BLaER1 treated with 17β-estradiol and CSF1 and Interleukin-3, amounts not matched to agents 10 nM and 100 nM (cell line): ENCODE data around the gene BLVRB.

Source experiments
- H3K27ac ChIP-seq, 11 experiments: shearing (Covaris generic); formaldehyde crosslinking; 2 replicates each; pipeline ENCODE4 v1.8.1; 2022
- H3K27me3 ChIP-seq, 11 experiments: shearing (Covaris generic); formaldehyde crosslinking; 2 replicates each; pipeline ENCODE4 v1.8.1; 2022
- H3K36me3 ChIP-seq, 11 experiments: shearing (Covaris generic); formaldehyde crosslinking; 2 replicates each; pipeline ENCODE4 v1.8.1; 2022
- H3K4me1 ChIP-seq, 10 experiments: shearing (Covaris generic); formaldehyde crosslinking; 2 replicates each; pipeline ENCODE4 v1.8.1; 2022
- H3K4me2 ChIP-seq, 11 experiments: shearing (Covaris generic); formaldehyde crosslinking; 2 replicates each; pipeline ENCODE4 v1.8.1; 2022
- H3K4me3 ChIP-seq, 10 experiments: shearing (Covaris generic); formaldehyde crosslinking; 2 replicates each; pipeline ENCODE4 v1.8.1; 2022
- H3K9ac ChIP-seq, 11 experiments: shearing (Covaris generic); formaldehyde crosslinking; 2 replicates each; pipeline ENCODE4 v1.8.1; 2022
- H3K9me3 ChIP-seq, 11 experiments: shearing (Covaris generic); formaldehyde crosslinking; replicated peaks in 1 of 11; 2 replicates each; pipeline ENCODE4 v1.8.1; 2022
- H4K20me1 ChIP-seq, 11 experiments: shearing (Covaris generic); formaldehyde crosslinking; 2 replicates each; pipeline ENCODE4 v1.8.1; 2022
- Cebpa-rat ChIP-seq, 11 experiments: shearing (Covaris generic); IDR thresholded peaks; 2 replicates each; pipeline ENCODE4 v1.8.1; 2022

Gene BLVRB

DNA sequence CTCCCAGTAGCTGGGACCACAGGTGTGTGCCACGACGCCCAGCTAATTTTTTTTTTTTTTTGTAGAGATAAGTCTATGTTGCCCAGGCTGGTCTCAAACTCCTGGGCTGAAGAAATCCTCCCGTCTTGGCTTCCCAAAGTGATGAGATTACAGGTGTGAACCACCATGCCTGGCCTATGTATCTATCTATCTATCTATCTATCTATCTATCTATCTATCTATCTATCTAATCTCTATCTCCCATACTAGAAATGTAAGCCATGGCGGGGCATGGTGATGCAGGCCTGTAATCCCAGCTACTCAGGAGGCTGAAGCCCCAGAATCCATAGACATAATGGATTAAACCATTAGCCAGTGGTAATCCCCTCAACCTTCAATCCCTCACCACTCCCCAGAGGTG is 14.9 kb downstream of the BLVRB start:
- H3K27me3 ChIP-seq, result no peaks in the 10 kb centered on the region
- H3K9me3 ChIP-seq, result no peaks in the 10 kb centered on the region
- H3K4me2 ChIP-seq, result no peak overlapping the region
- no peak for TF ChIP-seq Cebpa-rat (IDR thresholded peaks at IDR 0.05)
- H3K4me1 ChIP-seq, result peaks cover 0 to 11% (median 3%) of the 10 kb centered on the region in 10 experiments; a peak in 9 of 20 replicates
- peaks cover 0 to 25% (median 0%) of the 10 kb centered on the region in 11 experiments; a peak in 4 of 22 replicates for H4K20me1 ChIP-seq
- H3K27ac ChIP-seq, result no peak overlapping the region
- H3K4me3 ChIP-seq, result no peak overlapping the region
- peaks cover 0 to 88% (median 6%) of the 10 kb centered on the region in 11 experiments; a peak in 11 of 22 replicates for H3K36me3 ChIP-seq
- H3K9ac ChIP-seq, result no peak overlapping the region

DNA sequence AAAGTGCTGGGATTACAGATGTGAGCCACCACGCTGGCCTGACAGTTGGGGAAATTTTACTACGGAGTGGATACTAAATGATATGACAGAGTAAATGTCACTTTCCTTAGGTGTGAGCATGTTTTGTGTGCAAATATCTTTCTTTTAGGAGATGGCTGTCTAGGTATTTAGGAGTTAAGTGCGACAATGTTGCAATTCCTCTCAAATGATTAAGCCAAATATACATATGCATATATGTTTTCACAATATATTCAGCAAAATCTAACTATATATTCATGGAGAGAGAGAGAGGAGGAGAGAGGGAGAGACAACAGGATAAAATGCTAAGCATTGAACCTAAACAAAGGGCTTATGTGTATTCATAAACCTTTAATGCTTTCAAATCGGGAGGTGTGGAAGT is 16.0 kb downstream of the BLVRB start:
- H3K36me3 ChIP-seq, result peaks cover 0 to 76% (median 6%) of the 10 kb centered on the region in 11 experiments; a peak in 11 of 22 replicates
- H3K4me1 ChIP-seq, result peaks cover 5 to 18% (median 10%) of the 10 kb centered on the region in 10 experiments; a peak in 12 of 20 replicates
- TF ChIP-seq Cebpa-rat (IDR thresholded peaks at IDR 0.05), result no peak

DNA sequence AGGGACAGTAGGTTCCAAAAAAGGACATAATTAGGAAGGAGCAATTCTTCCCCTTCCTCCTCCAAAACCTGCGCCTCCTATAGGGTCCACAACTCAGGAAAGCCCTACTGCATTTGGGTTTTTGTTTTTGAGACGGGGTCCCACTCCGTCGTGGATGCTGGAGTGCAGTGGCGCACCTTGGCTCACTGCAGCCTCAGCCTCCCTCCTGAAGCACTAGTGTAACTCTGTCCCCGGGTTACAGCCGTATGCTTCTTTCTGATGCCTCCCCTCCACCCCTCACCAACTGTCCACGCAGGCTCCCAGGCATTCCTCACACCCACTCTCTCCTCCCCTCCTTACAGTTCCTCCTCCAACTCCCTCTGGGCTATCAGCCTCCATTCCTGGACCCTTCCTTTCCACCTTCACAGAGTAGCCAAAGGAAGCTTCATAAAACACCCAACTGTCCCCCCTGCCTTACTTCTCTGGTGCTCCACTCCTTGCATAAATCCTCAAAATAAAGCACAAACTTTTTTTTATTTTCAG is 19.2 kb downstream of the BLVRB start:
- Histone ChIP-seq H3K4me1 (peaks cover 19 to 27% (median 21%) of the 10 kb centered on the region in 10 experiments), H3K27me3 (no peaks in the 10 kb centered on the region), H3K9ac (0 out of 22 replicates have a peak overlapping the region, but pooled peaks of 1 of the 11 experiments have one; percentile 5), H3K9me3 (no peaks in the 10 kb centered on the region), H3K4me2 (no peak overlapping the region), H4K20me1 (peaks cover 0 to 30% (median 13%) of the 10 kb centered on the region in 11 experiments; a peak in 14 of 22 replicates), H3K36me3 (peaks cover 6 to 57% (median 12%) of the 10 kb centered on the region in 11 experiments), H3K4me3 (no peak overlapping the region), H3K27ac (no peak overlapping the region)
- no peak for TF ChIP-seq Cebpa-rat (IDR thresholded peaks at IDR 0.05)

More for the DNA sequence above, 16.0 kb downstream of the BLVRB start:
- Histone ChIP-seq H3K9ac (no peak overlapping the region), H3K4me3 (no peak overlapping the region), H3K9me3 (no peaks in the 10 kb centered on the region), H4K20me1 (peaks cover 0 to 25% (median 0%) of the 10 kb centered on the region in 11 experiments; a peak in 4 of 22 replicates), H3K27ac (no peak overlapping the region), H3K27me3 (no peaks in the 10 kb centered on the region), H3K4me2 (no peak overlapping the region)

DNA sequence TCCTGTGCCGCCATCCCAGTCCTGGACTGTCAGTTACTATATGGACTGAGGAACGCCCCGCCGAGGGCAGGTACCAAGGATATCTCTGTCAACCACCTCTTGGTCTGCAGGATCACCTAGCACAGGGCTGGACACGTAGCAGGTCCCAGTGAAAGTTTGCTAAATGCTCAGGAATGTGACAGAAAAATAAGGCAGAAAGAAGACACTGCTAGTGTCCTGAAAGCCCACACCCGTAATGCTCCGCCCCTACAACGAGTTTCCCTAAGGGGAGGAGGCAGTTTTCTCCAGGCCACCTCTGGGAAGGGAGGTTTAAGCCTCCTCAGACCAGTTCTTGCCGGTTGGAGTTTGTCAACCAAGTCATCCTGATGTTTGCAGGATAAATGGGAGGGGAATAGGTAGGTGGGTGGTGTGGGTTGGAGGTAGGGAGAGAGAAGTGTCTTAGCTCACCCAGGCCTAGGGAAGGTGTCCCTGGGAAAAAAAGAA is 19.7 kb downstream of the BLVRB start:
- H4K20me1 ChIP-seq, result peaks cover 0 to 30% (median 18%) of the 10 kb centered on the region in 11 experiments; a peak in 14 of 22 replicates
- no peak overlapping the region for H3K4me3 ChIP-seq
- TF ChIP-seq Cebpa-rat (IDR thresholded peaks at IDR 0.05), result no peak
- H3K9ac ChIP-seq, result 0 out of 22 replicates have a peak overlapping the region, but pooled peaks of 2 of the 11 experiments have one; percentile 9 to 87
- peaks cover 11 to 57% (median 17%) of the 10 kb centered on the region in 11 experiments for H3K36me3 ChIP-seq
- H3K4me2 ChIP-seq, result peak overlapping the region in 1 of 11 experiments; percentile 95; a peak in 1 of 22 replicates
- no peaks in the 10 kb centered on the region for H3K9me3 ChIP-seq
- H3K4me1 ChIP-seq, result peaks cover 19 to 32% (median 23%) of the 10 kb centered on the region in 10 experiments
- no peak overlapping the region for H3K27ac ChIP-seq
- H3K27me3 ChIP-seq, result no peaks in the 10 kb centered on the region

DNA sequence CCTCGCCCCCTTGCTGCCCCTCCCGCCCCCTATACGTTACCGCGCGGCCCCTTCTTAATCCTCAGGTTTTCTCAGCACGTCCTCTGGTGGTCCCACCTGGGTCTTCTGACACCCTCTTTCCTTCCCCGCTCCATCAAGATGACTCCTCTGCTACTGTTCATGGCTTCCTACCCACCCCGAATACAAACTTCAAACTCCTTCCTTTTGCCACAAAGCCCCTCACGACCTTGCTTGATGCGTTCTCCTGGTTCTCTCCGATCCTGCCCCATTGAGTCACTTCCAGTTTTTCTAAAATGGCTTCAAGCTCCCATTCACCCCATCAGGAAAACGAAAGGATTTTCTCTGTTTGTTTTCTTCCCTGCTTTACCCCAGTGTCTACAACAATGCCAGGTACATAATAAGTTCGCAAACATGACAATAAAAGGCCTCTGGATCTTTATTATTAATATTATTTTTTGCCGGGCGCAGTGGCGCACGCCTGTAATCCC is 20.7 kb downstream of the BLVRB start:
- H4K20me1 ChIP-seq, result peaks cover 0 to 38% (median 24%) of the 10 kb centered on the region in 11 experiments; a peak in 15 of 22 replicates
- no peaks in the 10 kb centered on the region for H3K27me3 ChIP-seq
- TF ChIP-seq Cebpa-rat (IDR thresholded peaks at IDR 0.05), result no peak
- no peaks in the 10 kb centered on the region for H3K9me3 ChIP-seq
- H3K4me1 ChIP-seq, result peaks cover 19 to 38% (median 23%) of the 10 kb centered on the region in 10 experiments
- H3K4me2 ChIP-seq, result peak overlapping the region; percentile 73 to 95 (median 80)
- peaks cover 18 to 57% (median 26%) of the 10 kb centered on the region in 11 experiments for H3K36me3 ChIP-seq
- H3K9ac ChIP-seq, result peak overlapping the region; percentile 87 to 99 (median 95); a peak in 21 of 22 replicates
- H3K27ac ChIP-seq, result peak overlapping the region in 10 of 11 experiments; percentile 30 to 98 (median 94); a peak in 19 of 22 replicates
- H3K4me3 ChIP-seq, result peak overlapping the region; percentile 81 to 99 (median 90)

DNA sequence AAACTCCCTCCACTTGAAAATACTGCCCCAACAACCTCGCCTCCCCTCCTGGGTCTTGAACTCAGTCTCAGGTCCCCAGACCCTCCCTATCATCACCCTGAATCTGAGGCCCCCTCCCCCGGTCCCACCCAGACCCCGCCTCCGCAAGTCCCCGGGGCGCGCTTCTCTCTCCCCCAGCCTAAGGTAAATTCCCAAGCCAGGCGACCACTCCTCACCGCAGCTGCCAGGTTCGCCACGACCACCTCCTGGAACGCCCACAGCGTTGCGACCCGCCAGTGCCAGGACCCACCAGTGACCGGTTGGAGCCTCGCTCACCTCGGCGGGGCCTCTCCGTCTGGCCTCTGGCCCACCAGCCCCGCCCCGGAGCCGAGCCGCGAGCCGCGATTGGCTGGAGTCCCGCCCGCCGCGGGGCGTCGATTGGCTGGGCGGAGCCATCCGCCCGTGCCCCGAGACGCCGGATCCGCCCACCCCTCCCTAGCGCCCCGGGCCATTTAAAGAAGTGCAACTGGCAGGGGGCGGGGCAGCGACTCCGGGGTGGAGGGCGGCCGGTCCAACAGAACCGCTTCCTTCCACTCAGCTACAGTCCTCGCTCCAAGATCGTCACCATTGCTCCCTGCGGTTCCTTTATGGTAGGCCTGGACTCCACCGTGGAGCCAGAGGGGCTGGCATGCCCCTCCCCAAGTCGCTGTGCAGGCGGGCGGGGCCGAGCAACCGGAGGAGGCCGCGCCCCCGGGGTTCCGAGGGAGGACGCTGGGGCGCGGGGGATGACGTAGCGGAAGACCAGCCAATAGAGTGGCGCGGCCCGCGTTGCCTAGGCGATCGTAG is 21.3 kb downstream of the BLVRB start, which contains the start of gene SERTAD3:
Gene SERTAD3 (minus strand): TSS at position 336 of the 825 bp plus-strand sequence. CDS start 2,255 bp downstream, outside the sequence.
- Histone ChIP-seq H3K36me3 (peaks cover 18 to 56% (median 28%) of the 10 kb centered on the region in 11 experiments), H3K27ac (peak within 1 kb of the TSS; percentile 89 to 98 (median 96)), H3K4me1 (peaks cover 19 to 38% (median 23%) of the 10 kb centered on the region in 10 experiments), H3K9ac (peak within 1 kb of the TSS; percentile 87 to 99 (median 95)), H3K9me3 (no peaks in the 10 kb centered on the region), H3K4me2 (peak within 1 kb of the TSS; percentile 74 to 95 (median 89)), H3K27me3 (no peaks in the 10 kb centered on the region), H4K20me1 (peaks cover 0 to 45% (median 24%) of the 10 kb centered on the region in 11 experiments; a peak in 15 of 22 replicates), H3K4me3 (peak within 1 kb of the TSS; percentile 81 to 99 (median 90))
- TF ChIP-seq Cebpa-rat (IDR thresholded peaks at IDR 0.05), result no peak

DNA sequence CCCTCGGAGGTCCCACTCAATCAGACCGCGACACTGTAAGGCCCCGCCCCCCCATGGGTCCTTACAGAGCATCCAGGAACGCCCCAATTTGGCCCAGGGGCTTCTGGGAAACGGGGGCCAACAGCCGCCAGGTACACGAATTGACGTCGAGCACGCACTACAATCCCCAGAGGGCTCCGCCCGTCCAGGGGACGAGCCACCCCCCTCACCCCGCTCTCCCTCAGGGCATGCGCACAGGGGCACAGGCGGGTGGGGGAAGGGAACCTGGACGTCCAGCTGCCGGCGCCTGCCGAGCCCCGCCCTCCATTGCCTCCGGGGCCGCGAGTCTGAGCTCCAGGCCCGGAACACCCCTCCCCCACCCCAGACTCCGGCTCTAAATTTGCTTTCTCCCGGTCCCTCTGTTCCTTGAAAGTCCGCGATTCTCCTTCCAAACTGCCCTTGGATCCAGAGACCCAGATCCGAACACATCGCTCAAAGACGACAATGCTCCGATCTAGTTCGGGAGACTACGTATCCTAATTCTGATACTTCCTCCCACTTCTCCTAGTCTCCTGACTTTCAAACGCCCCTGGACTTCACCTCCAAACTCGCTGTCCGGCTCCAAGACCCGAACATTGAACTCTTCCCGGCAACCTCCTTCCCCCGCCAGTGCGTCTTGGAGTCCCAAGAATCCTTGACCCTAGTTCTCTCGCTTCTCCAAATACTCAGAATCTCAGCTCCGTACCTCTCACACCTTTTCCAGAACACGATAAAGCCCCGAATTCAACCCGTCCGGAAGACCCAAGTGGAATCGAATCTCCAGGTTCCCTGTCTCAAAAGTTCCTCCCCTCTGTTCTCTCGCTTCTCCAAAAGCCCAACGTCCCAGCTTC is 22.2 kb downstream of the BLVRB start:
- H3K27ac ChIP-seq, result peak overlapping the region; percentile 89 to 98 (median 96)
- peaks cover 0 to 48% (median 24%) of the 10 kb centered on the region in 11 experiments; a peak in 15 of 22 replicates for H4K20me1 ChIP-seq
- peak overlapping the region; percentile 87 to 99 (median 95) for H3K9ac ChIP-seq
- peaks cover 18 to 56% (median 30%) of the 10 kb centered on the region in 11 experiments for H3K36me3 ChIP-seq
- peak overlapping the region; percentile 81 to 99 (median 90) for H3K4me3 ChIP-seq
- no peaks in the 10 kb centered on the region for H3K9me3 ChIP-seq
- H3K4me2 ChIP-seq, result peak overlapping the region; percentile 88 to 100 (median 94)
- no peak for TF ChIP-seq Cebpa-rat (IDR thresholded peaks at IDR 0.05)
- peaks cover 19 to 38% (median 23%) of the 10 kb centered on the region in 10 experiments for H3K4me1 ChIP-seq
- H3K27me3 ChIP-seq, result no peaks in the 10 kb centered on the region
